ENCODE measurements around the gene SIX1.

DNA sequence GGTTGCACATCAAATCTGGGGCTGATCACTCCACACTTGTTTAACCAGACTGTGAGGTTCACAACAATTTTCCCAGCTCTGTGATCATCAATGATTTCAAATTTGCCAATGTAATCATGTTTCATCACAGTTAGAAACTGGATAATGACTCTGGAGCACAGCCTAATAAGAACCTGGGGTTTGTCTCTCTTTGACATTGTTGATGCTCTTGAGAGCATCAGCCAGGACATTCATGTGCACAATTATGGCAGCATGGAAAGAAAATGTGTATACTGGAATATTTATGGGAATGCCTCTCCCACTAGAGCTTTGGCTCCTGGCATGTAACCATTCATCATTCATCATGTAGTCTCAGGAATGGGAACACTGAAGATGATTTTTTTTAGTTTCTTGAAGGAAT, 47.0 kb downstream of the SIX1 start:
- TF ChIP-seq, protein P1, sequence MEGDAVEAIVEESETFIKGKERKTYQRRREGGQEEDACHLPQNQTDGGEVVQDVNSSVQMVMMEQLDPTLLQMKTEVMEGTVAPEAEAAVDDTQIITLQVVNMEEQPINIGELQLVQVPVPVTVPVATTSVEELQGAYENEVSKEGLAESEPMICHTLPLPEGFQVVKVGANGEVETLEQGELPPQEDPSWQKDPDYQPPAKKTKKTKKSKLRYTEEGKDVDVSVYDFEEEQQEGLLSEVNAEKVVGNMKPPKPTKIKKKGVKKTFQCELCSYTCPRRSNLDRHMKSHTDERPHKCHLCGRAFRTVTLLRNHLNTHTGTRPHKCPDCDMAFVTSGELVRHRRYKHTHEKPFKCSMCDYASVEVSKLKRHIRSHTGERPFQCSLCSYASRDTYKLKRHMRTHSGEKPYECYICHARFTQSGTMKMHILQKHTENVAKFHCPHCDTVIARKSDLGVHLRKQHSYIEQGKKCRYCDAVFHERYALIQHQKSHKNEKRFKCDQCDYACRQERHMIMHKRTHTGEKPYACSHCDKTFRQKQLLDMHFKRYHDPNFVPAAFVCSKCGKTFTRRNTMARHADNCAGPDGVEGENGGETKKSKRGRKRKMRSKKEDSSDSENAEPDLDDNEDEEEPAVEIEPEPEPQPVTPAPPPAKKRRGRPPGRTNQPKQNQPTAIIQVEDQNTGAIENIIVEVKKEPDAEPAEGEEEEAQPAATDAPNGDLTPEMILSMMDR (conservative IDR thresholded peaks at IDR 0.05; ENCODE audit: low read depth in 2 of 2): no peak
- TF ChIP-seq STAT1 (IDR thresholded peaks at IDR 0.05; ENCODE audit: unreplicated experiment): no peak
